ENCODE measurements around the gene HMBS.
"Not testable (repeated sequence)": the region's sequence is repeated elsewhere in the genome, so short reads cannot be mapped to it uniquely, and the experiment has no call there.

The HMBS gene

GRCh38 chr11:119084663-119085436 is at the start of gene HMBS:
Gene HMBS, plus strand, starts transcription at chr11:119084881. Its CDS starts 153 bp downstream, at chr11:119085034.
- peak; percentile 93 for FAIRE-seq

GRCh38 chr11:119038884-119039283 is 45.8 kb upstream of the HMBS start:
- DNase-seq (ENCODE audit: extremely low spot score, insufficient read length, low read depth): no peak

More at GRCh38 chr11:119084663-119085436, at the start of gene HMBS:
- DNase-seq (ENCODE audit: extremely low spot score, insufficient read length, low read depth): peak; percentile 81

GRCh38 chr11:119039471-119039870 is 45.2 kb upstream of the HMBS start:
- not testable (repeated sequence) for DNase-seq (ENCODE audit: extremely low spot score, insufficient read length, low read depth); FAIRE-seq

More at GRCh38 chr11:119038884-119039283, 45.8 kb upstream of the HMBS start:
- no peak for FAIRE-seq

DNA sequence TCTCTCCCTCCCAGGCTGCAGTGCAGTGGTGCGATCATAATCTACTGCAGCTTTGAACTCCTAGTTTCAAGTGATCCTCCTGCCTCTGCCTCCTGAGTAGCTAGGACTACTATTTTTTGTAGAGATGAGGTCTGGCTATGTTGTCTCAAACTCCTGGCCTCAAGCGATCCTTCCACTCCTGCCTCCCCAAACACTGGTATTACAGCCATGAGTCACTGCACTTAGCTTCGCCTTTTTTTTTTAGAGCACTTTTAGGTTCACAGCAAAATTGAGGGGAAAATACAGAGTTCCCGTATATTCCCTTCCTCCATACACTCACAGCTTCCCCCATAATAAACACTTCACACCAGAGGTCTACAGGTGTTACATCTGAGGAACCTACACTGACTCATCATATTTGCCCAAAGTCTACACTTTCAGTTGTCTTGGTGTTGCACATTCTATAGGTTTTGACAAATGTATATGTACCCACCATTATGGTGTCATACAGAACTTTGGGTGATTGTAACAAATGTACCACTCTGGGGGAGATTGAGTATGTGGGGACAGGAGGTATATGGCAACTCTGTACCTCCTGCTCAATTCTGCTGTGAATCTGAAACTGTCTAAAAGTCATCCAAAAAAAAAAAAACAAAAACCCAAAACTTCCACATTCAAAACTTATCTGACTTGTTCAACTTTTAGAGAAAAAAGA is 42.7 kb upstream of the HMBS start:
- DNase-seq (ENCODE audit: extremely low spot score, insufficient read length, low read depth) (no peak), FAIRE-seq (peak; percentile 26)

DNA sequence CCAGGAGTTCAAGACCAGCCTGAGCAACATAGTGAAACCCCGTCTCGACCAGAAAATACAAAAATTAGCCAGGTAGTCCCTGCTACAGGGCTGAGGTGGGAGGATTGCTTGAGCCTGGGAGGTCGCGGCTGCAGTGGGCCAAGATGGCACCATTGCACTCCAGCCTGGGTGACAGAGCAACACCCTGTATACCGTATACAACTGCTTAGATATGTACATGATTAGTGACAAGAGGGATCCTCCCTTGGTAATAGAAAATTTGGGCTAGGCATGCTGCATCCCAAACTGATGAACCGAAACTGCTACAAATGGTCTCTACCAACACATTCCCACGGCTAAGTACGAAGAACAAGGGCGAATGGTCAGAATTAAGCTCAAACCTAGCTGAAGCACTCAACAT is 41.8 kb upstream of the HMBS start:
- FAIRE-seq: no peak

GRCh38 chr11:119044708-119045107 is 40.0 kb upstream of the HMBS start:
- FAIRE-seq: no peak

More for the DNA sequence above, 41.8 kb upstream of the HMBS start:
- no peak for DNase-seq (ENCODE audit: extremely low spot score, insufficient read length, low read depth)

GRCh38 chr11:119046489-119046888 is 38.2 kb upstream of the HMBS start:
- DNase-seq (ENCODE audit: extremely low spot score, insufficient read length, low read depth) (no peak), FAIRE-seq (no peak)

More at GRCh38 chr11:119044708-119045107, 40.0 kb upstream of the HMBS start:
- no peak for DNase-seq (ENCODE audit: extremely low spot score, insufficient read length, low read depth)

GRCh38 chr11:119047205-119047604 is 37.5 kb upstream of the HMBS start:
- DNase-seq (ENCODE audit: extremely low spot score, insufficient read length, low read depth) (no peak), FAIRE-seq (no peak)

DNA sequence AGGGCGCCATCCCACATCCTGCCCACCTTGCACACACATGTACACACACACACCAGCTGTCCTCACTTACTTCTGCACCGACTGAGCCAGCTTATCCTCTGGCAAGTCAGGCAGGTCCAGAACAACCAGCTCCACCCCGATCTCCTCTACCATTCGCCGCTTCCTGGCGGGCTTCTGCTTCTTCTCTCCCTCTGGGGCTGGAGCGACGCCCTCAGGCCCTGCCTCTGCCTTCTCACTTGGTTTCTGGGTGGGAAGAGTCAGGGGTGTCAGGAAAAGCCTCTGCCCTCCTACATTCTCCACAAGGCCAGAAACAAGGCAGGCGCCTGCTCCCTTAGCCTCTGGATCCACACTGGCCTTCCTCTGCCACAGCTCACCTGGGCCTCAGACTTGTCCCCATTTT is 36.0 kb upstream of the HMBS start:
- DNase-seq (ENCODE audit: extremely low spot score, insufficient read length, low read depth) (no peak), FAIRE-seq (no peak)

DNA sequence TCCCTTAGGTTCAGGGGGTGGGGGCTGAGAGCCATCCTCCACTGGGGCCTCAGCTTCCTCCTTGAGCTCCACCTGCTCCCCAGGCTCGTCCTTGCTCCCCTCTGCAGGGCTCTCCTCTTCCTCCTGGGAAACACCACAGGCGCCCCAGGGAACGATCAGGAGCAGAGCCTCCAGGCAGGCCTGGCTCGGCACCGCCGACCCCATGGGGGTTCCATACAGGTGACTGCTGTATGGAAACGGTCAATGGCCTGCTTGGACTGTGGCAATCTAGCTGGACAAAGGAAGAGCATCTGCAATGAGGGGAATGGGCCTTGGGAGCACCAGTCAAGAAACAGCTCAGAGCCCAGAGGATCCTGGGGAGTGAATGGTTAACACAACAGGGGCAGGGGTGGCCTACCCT is 35.6 kb upstream of the HMBS start:
- FAIRE-seq: no peak
- DNase-seq (ENCODE audit: extremely low spot score, insufficient read length, low read depth): no peak

DNA sequence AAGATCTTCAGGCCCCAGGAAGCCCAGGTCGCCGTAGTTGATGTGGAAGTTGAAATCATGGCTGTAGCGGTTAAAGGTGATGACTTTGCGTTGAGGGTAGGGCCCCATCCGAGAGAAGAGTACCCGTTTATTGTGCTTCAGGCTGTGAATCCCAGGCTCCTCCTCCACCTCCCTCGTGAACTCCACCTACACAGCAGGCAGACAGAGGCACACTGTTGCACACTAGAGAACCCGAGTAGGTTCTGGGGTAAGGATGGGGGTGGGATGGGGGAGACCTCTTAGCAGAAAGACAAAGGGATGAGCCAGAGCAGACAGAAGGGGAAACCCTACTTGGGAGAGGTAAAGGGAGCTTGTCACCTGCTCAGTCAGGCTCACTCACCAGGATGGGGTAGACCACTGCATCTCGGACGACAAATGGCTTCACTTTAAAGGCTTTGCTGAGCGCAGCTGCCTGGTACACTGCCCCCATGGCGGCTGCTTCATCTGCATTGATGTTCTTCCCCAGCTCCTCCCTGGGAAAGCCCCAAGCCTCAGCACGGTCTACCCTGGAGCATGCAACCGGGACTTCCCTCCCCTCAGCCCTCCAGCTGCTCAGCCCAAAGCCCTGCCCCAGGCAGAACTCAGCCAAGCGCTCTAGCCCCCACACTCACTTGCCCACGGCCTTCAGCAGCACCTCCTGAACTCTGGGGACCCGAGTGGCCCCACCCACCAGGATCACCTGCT is 33.1 kb upstream of the HMBS start:
- DNase-seq (ENCODE audit: extremely low spot score, insufficient read length, low read depth) (no peak), FAIRE-seq (peak; percentile 85)

DNA sequence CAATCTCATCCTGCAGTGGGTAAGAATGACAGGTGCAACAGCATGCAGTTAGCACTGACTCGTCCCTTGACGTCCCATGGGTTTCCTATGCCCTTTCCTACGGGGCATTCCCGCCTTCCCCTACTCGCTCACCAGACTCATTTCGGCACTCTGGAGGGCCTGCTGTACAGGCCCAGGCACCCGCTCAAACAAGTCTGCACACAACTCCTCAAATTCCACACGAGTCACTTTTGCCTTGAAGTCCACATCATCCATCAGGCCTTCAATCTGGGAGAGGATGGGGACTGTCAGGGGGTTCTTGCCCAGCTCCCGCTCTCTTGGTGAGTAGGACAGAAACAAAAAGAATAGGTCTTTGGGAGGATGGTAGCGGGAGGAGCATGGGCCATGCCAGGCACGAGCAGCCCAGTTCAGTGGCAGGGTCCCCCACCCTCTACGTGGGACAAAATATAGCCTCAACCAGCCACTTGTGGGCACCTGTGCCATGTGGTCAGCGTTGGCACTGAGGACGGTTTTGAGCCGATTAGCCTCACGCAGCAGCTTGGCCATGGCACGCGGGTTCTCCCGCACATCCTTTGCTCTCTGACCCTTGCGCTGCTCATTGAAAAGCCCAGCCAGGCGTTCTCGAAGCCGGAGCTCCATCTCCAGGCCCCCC is 32.4 kb upstream of the HMBS start:
- DNase-seq (ENCODE audit: extremely low spot score, insufficient read length, low read depth) (no peak), FAIRE-seq (peak; percentile 54)

GRCh38 chr11:119054418-119054817 is 30.3 kb upstream of the HMBS start:
- no peak for FAIRE-seq

GRCh38 chr11:119055901-119056300 is 28.8 kb upstream of the HMBS start:
- DNase-seq (ENCODE audit: extremely low spot score, insufficient read length, low read depth) (no peak), FAIRE-seq (no peak)

More at GRCh38 chr11:119054418-119054817, 30.3 kb upstream of the HMBS start:
- DNase-seq (ENCODE audit: extremely low spot score, insufficient read length, low read depth): no peak

DNA sequence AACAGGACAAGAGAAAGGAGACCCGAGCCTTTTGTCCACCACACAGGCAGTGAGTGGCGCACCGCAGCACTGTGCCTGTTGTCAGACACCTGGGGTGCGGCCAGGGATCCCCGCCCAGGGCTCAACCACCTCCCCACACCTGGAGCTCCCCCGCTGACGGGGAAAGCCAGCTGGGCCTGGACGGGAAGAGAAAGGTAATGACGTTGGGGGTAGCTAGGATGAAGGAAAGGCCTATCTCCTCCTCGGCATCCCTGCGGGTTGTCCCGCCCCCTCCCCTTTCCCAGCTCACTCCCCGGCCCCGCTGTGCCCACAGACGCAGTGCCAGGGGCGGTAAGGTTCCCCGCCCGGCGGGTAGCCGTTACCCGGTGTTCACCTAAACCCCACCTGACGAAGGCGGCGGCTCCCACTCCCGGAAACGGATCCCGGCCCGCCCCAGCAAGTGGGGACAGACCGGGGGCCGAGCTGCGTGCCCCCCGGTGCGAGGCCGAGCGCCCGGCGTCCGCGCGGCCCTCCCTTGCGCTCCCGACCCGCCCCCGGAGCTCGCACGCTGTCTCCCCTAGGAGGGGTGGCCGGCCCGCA is 28.2 kb upstream of the HMBS start:
- DNase-seq (ENCODE audit: extremely low spot score, insufficient read length, low read depth) (peak; percentile 23), FAIRE-seq (peak; percentile 54)

DNA sequence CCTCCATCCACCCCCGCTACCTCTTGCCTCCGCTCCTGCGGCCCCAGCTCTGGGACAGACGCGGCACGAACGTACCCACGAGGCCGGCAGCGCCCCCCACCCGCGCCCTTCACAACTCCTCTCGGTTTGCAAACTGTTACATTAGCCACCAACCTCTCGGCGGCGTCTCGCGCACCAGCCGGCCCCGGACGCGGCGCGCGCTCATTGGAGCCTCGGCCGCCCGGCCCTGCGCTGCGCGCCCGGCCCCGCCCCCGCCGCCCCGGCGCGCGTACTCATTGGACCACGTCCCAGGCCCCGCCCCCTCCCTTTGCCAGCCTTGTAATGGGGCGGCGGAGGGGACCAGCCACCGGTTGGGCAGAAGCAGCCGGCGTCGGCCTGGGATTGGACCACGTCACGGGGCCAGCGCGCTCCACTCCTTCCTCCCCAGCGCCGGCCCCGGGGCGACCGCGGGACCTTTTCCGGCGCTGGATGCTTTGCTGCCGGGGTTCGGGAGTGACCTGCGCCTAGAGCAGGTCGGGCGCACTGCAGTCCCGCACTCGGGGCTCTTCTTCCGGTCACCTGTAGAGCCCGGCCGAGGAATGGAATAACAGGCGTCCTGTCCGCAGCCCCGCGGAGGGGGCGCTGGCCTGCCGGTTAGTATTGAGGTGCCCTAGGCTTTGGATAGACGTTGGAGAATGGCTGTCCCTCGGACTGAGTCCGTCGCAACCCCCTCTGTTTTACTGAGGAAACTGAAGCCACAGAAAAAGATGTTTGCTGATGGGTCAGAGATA is 27.5 kb upstream of the HMBS start, which contains the start of gene HYOU1:
TSS of gene HYOU1 (minus strand) at position 206 of the 770 bp plus-strand sequence. CDS start 1,045 bp downstream, outside the sequence.
- DNase-seq (ENCODE audit: extremely low spot score, insufficient read length, low read depth) (peak; percentile 97), FAIRE-seq (peak; percentile 86)

DNA sequence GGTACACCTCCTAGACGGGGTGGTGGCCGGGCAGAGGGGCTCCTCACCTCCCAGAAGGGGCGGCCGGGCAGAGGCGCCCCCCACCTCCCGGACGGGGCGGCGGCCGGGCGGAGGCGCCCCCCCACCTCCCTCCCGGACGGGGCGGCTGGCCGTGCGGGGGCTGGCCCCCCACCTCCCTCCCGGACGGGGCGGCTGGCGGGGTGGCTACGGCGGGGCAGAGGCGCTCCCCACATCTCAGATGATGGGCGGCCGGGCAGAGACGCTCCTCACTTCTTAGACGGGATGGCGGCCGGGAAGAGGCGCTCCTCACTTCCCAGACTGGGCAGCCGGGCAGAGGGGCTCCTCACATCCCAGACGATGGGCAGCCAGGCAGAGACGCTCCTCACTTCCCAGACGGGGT is 25.6 kb upstream of the HMBS start:
- FAIRE-seq; DNase-seq (ENCODE audit: extremely low spot score, insufficient read length, low read depth): not testable (repeated sequence)

- FAIRE-seq (no peak), DNase-seq (ENCODE audit: extremely low spot score, insufficient read length, low read depth) (no peak)
Observed at GRCh38 chr11:119061256-119061655, 23.4 kb upstream of the HMBS start.

GRCh38 chr11:119062779-119063178 is 21.9 kb upstream of the HMBS start:
- DNase-seq (ENCODE audit: extremely low spot score, insufficient read length, low read depth) (no peak), FAIRE-seq (no peak)
